ENCODE results near the gene TECR. TPM values are rescaled to one million over a fixed set of nuclear protein-coding genes. Genes with fewer than 3 reads are reported as not detected.

The TECR gene
- total and polyA plus RNA-seq, 2 donors (not counting 3 experiments of a cell fraction or from before 2014, with no cell fraction given), result 109 to 193 TPM

DNA sequence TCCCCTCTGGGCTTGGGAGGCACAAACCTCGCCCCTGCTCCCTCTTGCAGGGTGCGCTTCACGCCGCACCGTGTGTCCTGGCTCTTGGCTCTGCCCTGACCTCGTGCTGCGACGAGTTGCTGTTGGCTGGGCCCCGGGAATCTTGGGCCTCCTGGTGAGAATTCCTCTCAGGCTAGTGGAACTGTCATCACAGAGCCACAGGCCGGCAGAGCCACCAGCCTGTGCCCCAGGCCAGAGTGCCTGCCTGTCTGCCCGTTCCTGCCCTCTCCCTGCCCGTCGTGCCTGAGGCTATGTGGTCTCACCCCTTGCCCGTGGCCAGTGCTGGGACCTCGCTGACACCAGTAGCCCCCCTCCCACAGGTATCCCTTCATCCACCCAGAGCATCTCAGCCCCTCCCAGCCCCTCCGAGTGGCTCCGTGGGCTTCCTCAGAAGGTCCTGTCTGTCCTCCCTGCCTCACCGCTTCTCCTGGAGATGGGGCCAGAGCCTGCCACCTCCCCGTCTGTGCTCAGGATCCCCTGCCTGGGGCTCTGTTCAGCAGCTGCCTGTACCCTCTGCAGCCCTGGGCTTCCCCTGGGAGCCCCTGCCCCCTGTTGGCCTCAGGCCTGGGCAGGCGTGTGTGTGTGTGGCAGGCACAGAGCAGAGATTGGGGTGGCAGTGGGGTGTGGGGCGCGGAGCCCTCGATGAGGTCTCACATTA, 29.1 kb downstream of the TECR start:
- FAIRE-seq, result no peak
- intact Hi-C loops (cut with micrococcal nuclease), result no loop called here
- Histone ChIP-seq H3K4me1 (ENCODE audit: control insufficient read depth, extremely low read depth, insufficient read depth, low read length) (peaks cover 6% of the 10 kb centered on the region), H3K27ac (ENCODE audit: insufficient read depth, low read depth, low read length) (no peak overlapping the region), H3K9me1 (replicated peaks; ENCODE audit: control insufficient read depth, extremely low read depth, insufficient read depth, low read length) (no peaks in the 10 kb centered on the region), H3K9me3 (replicated peaks; ENCODE audit: control insufficient read depth, insufficient read depth, low read length) (no peaks in the 10 kb centered on the region), H3K79me2 (ENCODE audit: control insufficient read depth, insufficient read depth, low read length) (peaks cover 2% of the 10 kb centered on the region), H3K36me3 (ENCODE audit: control insufficient read depth in 2 of 2, extremely low read depth in 1 of 2, insufficient read depth in 2 of 2, low read length in 2 of 2) (no peaks in the 10 kb centered on the region), H4K20me1 (replicated peaks; ENCODE audit: control insufficient read depth, extremely low read depth, insufficient read depth, low read length) (no peaks in the 10 kb centered on the region), H3K27me3 (ENCODE audit: control insufficient read depth in 2 of 2, insufficient read depth in 2 of 2, low read length in 2 of 2) (no peaks in the 10 kb centered on the region), H3K4me3 (replicated peaks in 1 of 3; ENCODE audit: insufficient read depth in 1 of 3, low read depth in 1 of 3, low read length in 3 of 3) (no peak overlapping the region), H3K4me2 (ENCODE audit: insufficient read depth, low read length) (no peak overlapping the region), H3K9ac (replicated peaks; ENCODE audit: extremely low read depth, insufficient read depth, low read length) (no peak overlapping the region), H2AFZ (ENCODE audit: low read depth, low read length) (no peak overlapping the region)
- no peak for TF ChIP-seq POLR2AphosphoS5 (IDR thresholded peaks at IDR 0.05; ENCODE audit: insufficient read depth, low read depth, low read length)
- TF ChIP-seq MYC (IDR thresholded peaks at IDR 0.05; ENCODE audit: low read depth, low read length), result no peak
- TF ChIP-seq GATA2 (IDR thresholded peaks at IDR 0.05; ENCODE audit: insufficient read depth, insufficient read length, low read depth, low read length), result no peak
- TF ChIP-seq, protein P1, sequence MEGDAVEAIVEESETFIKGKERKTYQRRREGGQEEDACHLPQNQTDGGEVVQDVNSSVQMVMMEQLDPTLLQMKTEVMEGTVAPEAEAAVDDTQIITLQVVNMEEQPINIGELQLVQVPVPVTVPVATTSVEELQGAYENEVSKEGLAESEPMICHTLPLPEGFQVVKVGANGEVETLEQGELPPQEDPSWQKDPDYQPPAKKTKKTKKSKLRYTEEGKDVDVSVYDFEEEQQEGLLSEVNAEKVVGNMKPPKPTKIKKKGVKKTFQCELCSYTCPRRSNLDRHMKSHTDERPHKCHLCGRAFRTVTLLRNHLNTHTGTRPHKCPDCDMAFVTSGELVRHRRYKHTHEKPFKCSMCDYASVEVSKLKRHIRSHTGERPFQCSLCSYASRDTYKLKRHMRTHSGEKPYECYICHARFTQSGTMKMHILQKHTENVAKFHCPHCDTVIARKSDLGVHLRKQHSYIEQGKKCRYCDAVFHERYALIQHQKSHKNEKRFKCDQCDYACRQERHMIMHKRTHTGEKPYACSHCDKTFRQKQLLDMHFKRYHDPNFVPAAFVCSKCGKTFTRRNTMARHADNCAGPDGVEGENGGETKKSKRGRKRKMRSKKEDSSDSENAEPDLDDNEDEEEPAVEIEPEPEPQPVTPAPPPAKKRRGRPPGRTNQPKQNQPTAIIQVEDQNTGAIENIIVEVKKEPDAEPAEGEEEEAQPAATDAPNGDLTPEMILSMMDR (IDR thresholded peaks at IDR 0.05; ENCODE audit: extremely low read depth in 1 of 2, insufficient read depth in 1 of 2, low read depth in 1 of 2, low read length in 2 of 2), result no peak
- no peak for TF ChIP-seq POLR2A (IDR thresholded peaks at IDR 0.05; ENCODE audit: low read depth, low read length)
- TF ChIP-seq, protein P2, sequence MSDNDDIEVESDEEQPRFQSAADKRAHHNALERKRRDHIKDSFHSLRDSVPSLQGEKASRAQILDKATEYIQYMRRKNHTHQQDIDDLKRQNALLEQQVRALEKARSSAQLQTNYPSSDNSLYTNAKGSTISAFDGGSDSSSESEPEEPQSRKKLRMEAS (IDR thresholded peaks at IDR 0.05; ENCODE audit: insufficient read depth, insufficient read length), result no peak
- no peak for TF ChIP-seq JUN (IDR thresholded peaks at IDR 0.05; ENCODE audit: borderline replicate concordance, insufficient read depth, insufficient read length, low read depth)
- no peak for TF ChIP-seq EZH2 (IDR thresholded peaks at IDR 0.05; ENCODE audit: borderline replicate concordance, low read depth, low read length, severe bottlenecking)
- TF ChIP-seq FOS (IDR thresholded peaks at IDR 0.05; ENCODE audit: borderline replicate concordance, insufficient read depth, low read length), result no peak
- BruUV-seq (replicated peaks), result no TSS peak
- no peak for DNase-seq (ENCODE audit: low read depth, low spot score)
- dilution Hi-C loops (cut with MboI; ENCODE audit: extremely low pct_ligation_motif_present, low sequenced_read_pairs), result no loop called here
- CTCF ChIA-PET, result no interaction called here
- POLR2A ChIA-PET, result no interaction called here
